GM10248 (cell line): ENCODE measurements around the gene FGF10.

Experiments used
- CTCF ChIA-PET: fragments of 300-600 bp; sonication (Branson Sonifier 250); formaldehyde crosslinking; extraction: SDS; loops from one replicate; lab custom pipeline; 2021; ENCODE audit warnings: antibody characterized with exemption; lab: Yijun Ruan, JAX
- POLR2A ChIA-PET: fragments of 350-650 bp; sonication (Branson Sonifier 250); formaldehyde crosslinking; extraction: SDS; loops from one replicate; lab custom pipeline; 2020; ENCODE audit warnings: antibody characterized with exemption; lab: Yijun Ruan, JAX
- DNase-seq: peaks from one replicate; pipeline ENCODE4 v3.0.0; 2012; ENCODE audit errors: extremely low spot score
- CTCF ChIP-seq: IDR thresholded peaks from 2 replicates; pipeline ENCODE4 v1.5.1; 2012; ENCODE audit warnings: mild to moderate bottlenecking, low read depth; ENCODE audit errors: extremely low read depth, missing control alignments, control extremely low read depth

Gene FGF10

DNA sequence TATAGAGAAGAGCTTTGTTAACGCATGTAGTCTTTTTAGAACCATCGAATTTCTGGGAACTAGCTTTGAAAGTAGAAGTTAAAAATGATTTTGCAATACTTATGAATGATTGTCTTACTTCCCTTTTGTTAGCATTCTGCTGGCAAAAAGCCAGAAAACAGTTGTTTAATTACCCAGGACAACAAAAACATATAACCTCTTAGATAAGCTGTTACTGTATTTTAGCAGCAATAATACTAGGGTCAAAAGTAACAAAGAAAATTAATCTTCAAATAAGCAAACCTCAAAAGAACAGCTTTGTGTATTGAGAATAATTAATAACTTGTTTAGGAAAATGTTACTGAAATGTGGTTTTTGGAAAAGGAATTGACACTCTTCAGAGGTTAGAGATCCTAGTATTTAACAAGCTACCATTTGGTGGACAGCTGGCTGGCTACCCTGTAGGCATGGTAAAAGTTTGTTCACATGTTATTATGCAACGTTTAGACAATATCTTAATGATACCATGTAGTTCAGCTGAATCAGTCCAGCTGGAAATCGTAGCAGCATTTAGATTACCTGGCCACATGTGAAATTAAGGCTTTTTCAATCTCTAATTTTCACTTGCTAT lies 3.8 kb downstream of the FGF10 start:
- ChIA-PET POLR2A (no interaction called here), CTCF (interaction anchor here (1.1 kb wide), 2 partner anchors 9 to 54 kb away, joined by 3 to 5 read pairs; no protein-coding TSS in a partner anchor)
- DNase-seq = no peak
- no peak for TF ChIP-seq CTCF

DNA sequence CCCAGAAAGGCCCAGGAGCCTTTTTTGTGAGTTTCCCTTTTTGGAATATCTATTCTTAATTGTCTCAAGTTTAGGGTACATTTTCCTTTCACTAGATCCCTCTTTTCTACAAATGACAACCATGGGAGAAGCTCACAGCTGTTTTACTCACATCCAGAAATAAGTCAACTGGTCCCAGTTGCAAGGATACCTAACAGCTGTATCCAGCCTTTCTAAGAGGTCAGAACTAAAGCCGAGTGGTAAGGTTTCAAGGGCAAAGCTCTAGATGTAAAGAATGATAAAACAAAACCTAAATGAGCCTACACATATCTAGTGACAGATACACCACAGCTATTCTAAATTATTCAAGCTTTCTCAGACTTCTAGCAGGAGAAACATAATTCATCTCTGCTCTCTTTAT lies 4.4 kb downstream of the FGF10 start:
- DNase-seq = no peak
- no peak for TF ChIP-seq CTCF
- ChIA-PET CTCF (interaction anchor here (1.1 kb wide), 2 partner anchors 10 to 53 kb away, joined by 3 to 5 read pairs; no protein-coding TSS in a partner anchor), POLR2A (no interaction called here)

DNA sequence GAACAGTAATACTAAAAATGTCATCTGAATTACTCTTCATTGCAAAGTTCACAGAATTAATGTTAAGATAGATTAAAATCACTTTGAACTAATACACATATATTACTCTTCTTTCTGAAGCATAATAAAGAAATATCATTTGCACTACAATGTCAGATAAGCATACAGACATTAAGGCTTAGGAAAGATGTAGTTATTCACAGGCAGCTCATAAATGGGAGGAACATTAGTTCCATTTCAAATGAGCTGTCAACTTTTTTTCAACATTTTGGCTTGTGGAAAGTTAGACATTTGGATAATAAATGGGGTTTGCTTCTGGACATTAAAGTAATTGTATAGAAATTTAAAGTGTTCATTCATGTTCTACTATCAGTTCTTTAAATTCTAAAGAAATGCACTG lies 6.3 kb downstream of the FGF10 start:
- DNase-seq = no peak
- CTCF ChIA-PET = no interaction called here
- TF ChIP-seq CTCF = no peak
- POLR2A ChIA-PET = no interaction called here

DNA sequence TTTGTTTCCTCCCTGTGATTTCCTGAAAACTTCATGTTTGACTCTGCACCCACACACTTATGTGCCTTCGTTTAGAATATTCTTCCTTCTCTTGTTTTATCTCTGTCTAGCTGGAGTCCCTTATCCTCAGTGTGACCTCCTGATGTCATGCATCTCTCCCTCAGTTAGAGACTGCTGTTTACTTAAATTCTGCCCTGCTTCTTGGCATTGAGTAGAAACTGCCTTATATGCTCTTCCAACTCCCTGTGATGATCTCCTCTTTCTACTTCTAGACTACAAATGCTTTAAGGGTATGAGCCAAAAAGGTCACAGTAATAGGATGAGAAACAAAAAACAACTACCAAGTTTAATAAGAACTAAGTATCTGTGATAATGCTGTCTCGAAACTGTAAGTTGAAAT lies 12.2 kb downstream of the FGF10 start:
- DNase-seq = no peak
- TF ChIP-seq CTCF = no peak
- ChIA-PET POLR2A (no interaction called here), CTCF (no interaction called here)

GRCh38 chr5:44372028-44372427 lies 17.2 kb downstream of the FGF10 start:
- CTCF ChIA-PET = no interaction called here
- DNase-seq = no peak
- POLR2A ChIA-PET = no interaction called here
- no peak for TF ChIP-seq CTCF

- ChIA-PET POLR2A (no interaction called here), CTCF (no interaction called here)
- TF ChIP-seq CTCF = no peak
- no peak for DNase-seq
Observed at GRCh38 chr5:44367203-44367602, 22.0 kb downstream of the FGF10 start.

DNA sequence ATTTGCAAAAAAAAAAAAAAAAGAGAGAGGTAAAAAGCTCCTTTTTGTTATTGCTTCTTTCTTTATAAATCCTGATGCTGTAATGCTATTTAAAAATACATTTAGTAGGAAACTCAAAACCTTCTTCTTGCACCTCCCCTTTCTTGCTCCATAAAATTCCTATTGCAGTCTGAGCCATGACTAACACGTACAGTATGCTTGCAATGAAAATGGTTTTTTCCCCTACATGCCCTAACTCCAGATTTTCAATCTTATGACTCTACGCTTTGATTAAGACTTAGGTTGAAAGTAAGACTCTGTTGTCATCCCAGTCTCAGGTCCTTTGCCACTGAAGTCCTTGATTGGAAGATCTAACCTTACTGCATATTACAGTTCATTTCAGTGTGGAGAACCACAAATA lies 23.9 kb downstream of the FGF10 start:
- ChIA-PET CTCF (no interaction called here), POLR2A (no interaction called here)
- no peak for TF ChIP-seq CTCF
- DNase-seq = no peak
